Stomach smooth muscle (tissue), 2 donors: ENCODE data around the gene NF1.

Experiments used
- H3K27ac ChIP-seq: one replicate; pipeline ENCODE4 v1.7.0; 2013; ENCODE audit warnings: mild to moderate bottlenecking, low read length, inconsistent platforms
- H3K27me3 ChIP-seq, 2 donors: one replicate each; pipeline ENCODE4 v1.7.0; 2013; ENCODE audit warnings: low read length in 2 of 2; ENCODE audit not compliant: insufficient read depth in 2 of 2, control insufficient read depth in 1 of 2
- H3K36me3 ChIP-seq, 2 donors: one replicate each; pipeline ENCODE4 v1.7.0; 2013; ENCODE audit warnings: low read length in 2 of 2; ENCODE audit not compliant: control insufficient read depth in 2 of 2, insufficient read depth in 2 of 2
- H3K4me1 ChIP-seq: one replicate; pipeline ENCODE4 v1.7.0; 2013; ENCODE audit warnings: low read length; ENCODE audit not compliant: control insufficient read depth, insufficient read depth
- H3K4me3 ChIP-seq, 2 donors: one replicate each; pipeline ENCODE4 v1.7.0; 2013; ENCODE audit warnings: low read length in 2 of 2
- H3K9ac ChIP-seq, 2 donors: one replicate each; pipeline ENCODE4 v1.7.0; 2013; ENCODE audit warnings: low read length in 2 of 2, mild to moderate bottlenecking in 1 of 2
- H3K9me3 ChIP-seq, 2 donors: one replicate each; pipeline ENCODE4 v1.7.0; 2013; ENCODE audit warnings: low read length in 2 of 2; ENCODE audit not compliant: control insufficient read depth in 2 of 2
- donor health status: healthy.
- donor health status: Pancreatic carcinoma.

The NF1 gene

GRCh38 chr17:31294231-31294630 is 199.5 kb downstream of the NF1 start:
- H3K27me3 ChIP-seq: no peaks in the 10 kb centered on the region
- H3K9ac ChIP-seq: no peak overlapping the region
- H3K9me3 ChIP-seq: no peaks in the 10 kb centered on the region
- H3K27ac ChIP-seq: no peak overlapping the region
- no peaks in the 10 kb centered on the region for H3K36me3 ChIP-seq
- no peaks in the 10 kb centered on the region for H3K4me1 ChIP-seq
- H3K4me3 ChIP-seq: no peak overlapping the region

GRCh38 chr17:31294820-31295488 is 200.2 kb downstream of the NF1 start:
- Histone ChIP-seq H3K9me3 (no peaks in the 10 kb centered on the region), H3K27me3 (no peaks in the 10 kb centered on the region), H3K4me1 (no peaks in the 10 kb centered on the region), H3K9ac (no peak overlapping the region), H3K36me3 (no peaks in the 10 kb centered on the region), H3K27ac (no peak overlapping the region), H3K4me3 (no peak overlapping the region)

GRCh38 chr17:31295489-31295871 is 200.7 kb downstream of the NF1 start:
- Histone ChIP-seq H3K4me3 (no peak overlapping the region), H3K9ac (no peak overlapping the region), H3K4me1 (no peaks in the 10 kb centered on the region), H3K36me3 (no peaks in the 10 kb centered on the region), H3K27ac (no peak overlapping the region), H3K27me3 (no peaks in the 10 kb centered on the region), H3K9me3 (no peaks in the 10 kb centered on the region)

GRCh38 chr17:31296142-31296541 is 201.4 kb downstream of the NF1 start:
- Histone ChIP-seq H3K9ac (no peak overlapping the region), H3K36me3 (no peaks in the 10 kb centered on the region), H3K27ac (no peak overlapping the region), H3K4me3 (no peak overlapping the region), H3K27me3 (no peaks in the 10 kb centered on the region), H3K4me1 (no peaks in the 10 kb centered on the region), H3K9me3 (no peaks in the 10 kb centered on the region)

GRCh38 chr17:31297090-31297489 is 202.3 kb downstream of the NF1 start, which contains the start of gene OMG:
TSS of gene OMG (minus strand) at chr17:31297239. CDS start at chr17:31296331, 908 bp downstream.
- Histone ChIP-seq H3K36me3 (no peaks in the 10 kb centered on the region), H3K9me3 (no peaks in the 10 kb centered on the region), H3K27ac (no peak within 1 kb of the TSS), H3K4me1 (no peaks in the 10 kb centered on the region), H3K4me3 (no peak within 1 kb of the TSS), H3K9ac (no peak within 1 kb of the TSS), H3K27me3 (no peaks in the 10 kb centered on the region)

GRCh38 chr17:31299624-31300023 is 204.8 kb downstream of the NF1 start:
- Histone ChIP-seq H3K4me1 (no peaks in the 10 kb centered on the region), H3K9me3 (no peaks in the 10 kb centered on the region)

GRCh38 chr17:31307640-31308039 is 212.9 kb downstream of the NF1 start:
- no peaks in the 10 kb centered on the region for H3K9me3 ChIP-seq
- H3K4me1 ChIP-seq: no peaks in the 10 kb centered on the region
- no peak overlapping the region for H3K27ac ChIP-seq
- H3K9ac ChIP-seq: no peak overlapping the region
- no peaks in the 10 kb centered on the region for H3K36me3 ChIP-seq
- H3K27me3 ChIP-seq: no peaks in the 10 kb centered on the region
- H3K4me3 ChIP-seq: no peak overlapping the region

More at GRCh38 chr17:31299624-31300023, 204.8 kb downstream of the NF1 start:
- Histone ChIP-seq H3K27me3 (no peaks in the 10 kb centered on the region), H3K27ac (no peak overlapping the region), H3K9ac (no peak overlapping the region), H3K36me3 (no peaks in the 10 kb centered on the region), H3K4me3 (no peak overlapping the region)

- no peaks in the 10 kb centered on the region for H3K27me3 ChIP-seq
- no peaks in the 10 kb centered on the region for H3K36me3 ChIP-seq
- H3K27ac ChIP-seq: no peak overlapping the region
- H3K9me3 ChIP-seq: no peaks in the 10 kb centered on the region
- no peaks in the 10 kb centered on the region for H3K4me1 ChIP-seq
- no peak overlapping the region for H3K9ac ChIP-seq
- no peak overlapping the region for H3K4me3 ChIP-seq
These were observed 213.9 kb downstream of the NF1 start for GRCh38 chr17:31308372-31309334.

GRCh38 chr17:31309556-31309955 is 214.8 kb downstream of the NF1 start:
- H3K27me3 ChIP-seq: no peaks in the 10 kb centered on the region
- no peak overlapping the region for H3K9ac ChIP-seq
- no peak overlapping the region for H3K27ac ChIP-seq
- no peaks in the 10 kb centered on the region for H3K9me3 ChIP-seq
- no peaks in the 10 kb centered on the region for H3K36me3 ChIP-seq
- H3K4me3 ChIP-seq: no peak overlapping the region
- no peaks in the 10 kb centered on the region for H3K4me1 ChIP-seq

- no peaks in the 10 kb centered on the region for H3K27me3 ChIP-seq
- H3K4me3 ChIP-seq: no peak overlapping the region
- no peak overlapping the region for H3K9ac ChIP-seq
- no peaks in the 10 kb centered on the region for H3K4me1 ChIP-seq
- H3K36me3 ChIP-seq: no peaks in the 10 kb centered on the region
- no peaks in the 10 kb centered on the region for H3K9me3 ChIP-seq
- H3K27ac ChIP-seq: no peak overlapping the region
These were observed 215.5 kb downstream of the NF1 start for GRCh38 chr17:31310260-31310659.

- Histone ChIP-seq H3K27ac (no peak overlapping the region), H3K36me3 (no peaks in the 10 kb centered on the region), H3K9me3 (no peaks in the 10 kb centered on the region), H3K9ac (no peak overlapping the region), H3K4me1 (no peaks in the 10 kb centered on the region), H3K4me3 (no peak overlapping the region), H3K27me3 (no peaks in the 10 kb centered on the region)
These were observed 216.1 kb downstream of the NF1 start for GRCh38 chr17:31310886-31311285.
